GM12892 (cell line): Measurements from ENCODE around the gene RNF166.

Experiments
- POLR2A ChIP-seq: IDR thresholded peaks from 2 replicates; pipeline ENCODE4 v1.6.1; 2011; ENCODE audit warnings: low read depth, low read length, control low read depth
- TAF1 ChIP-seq: IDR thresholded peaks from 2 replicates; pipeline ENCODE4 v1.6.1; 2011; ENCODE audit warnings: low read depth, mild to moderate bottlenecking, control low read depth, low read length, borderline replicate concordance

DNA sequence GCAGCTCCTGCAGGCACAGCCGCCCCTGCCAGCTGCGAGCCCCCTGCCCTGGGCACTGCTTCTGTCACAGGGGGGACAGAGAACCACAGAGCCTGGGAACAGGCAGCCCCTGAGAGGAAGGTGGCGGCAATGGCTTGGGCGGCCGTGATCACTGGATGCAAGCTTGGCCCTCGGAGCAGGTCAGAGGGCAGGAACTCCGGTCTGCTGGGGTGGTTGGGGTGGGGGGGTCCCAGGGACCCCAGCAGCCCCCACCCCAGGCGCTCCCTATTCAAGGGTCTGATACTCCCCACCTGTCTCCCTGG is 53.5 kb downstream of the RNF166 start:
- TF ChIP-seq POLR2A (no peak), TAF1 (no peak)
